ENCODE data around the gene ZNF205. TPM values are rescaled to one million over a fixed set of nuclear protein-coding genes. Genes with fewer than 3 reads are reported as not detected.
"Not testable (repeated sequence)": the region's sequence is repeated elsewhere in the genome, so short reads cannot be mapped to it uniquely, and the experiment has no call there.

Gene ZNF205
- polyA plus RNA-seq, 1 experiment = 3.6 TPM

GRCh38 chr16:3161235-3162018 lies 49.0 kb downstream of the ZNF205 start:
- CTCF ChIA-PET = interaction anchor here (1.2 to 1.6 kb wide), 3 partner anchors 12 to 102 kb away, joined by 3 to 5 read pairs (median 4); no protein-coding TSS in a partner anchor
- no peak overlapping the region for H3K4me3 ChIP-seq (ENCODE audit: low read depth, low read length)
- no peak for DNase-seq (ENCODE audit: low read depth, low spot score)
- H3K27me3 ChIP-seq (ENCODE audit: control insufficient read depth, insufficient read depth, low read length) = no peaks in the 10 kb centered on the region
- TF ChIP-seq, protein P1, sequence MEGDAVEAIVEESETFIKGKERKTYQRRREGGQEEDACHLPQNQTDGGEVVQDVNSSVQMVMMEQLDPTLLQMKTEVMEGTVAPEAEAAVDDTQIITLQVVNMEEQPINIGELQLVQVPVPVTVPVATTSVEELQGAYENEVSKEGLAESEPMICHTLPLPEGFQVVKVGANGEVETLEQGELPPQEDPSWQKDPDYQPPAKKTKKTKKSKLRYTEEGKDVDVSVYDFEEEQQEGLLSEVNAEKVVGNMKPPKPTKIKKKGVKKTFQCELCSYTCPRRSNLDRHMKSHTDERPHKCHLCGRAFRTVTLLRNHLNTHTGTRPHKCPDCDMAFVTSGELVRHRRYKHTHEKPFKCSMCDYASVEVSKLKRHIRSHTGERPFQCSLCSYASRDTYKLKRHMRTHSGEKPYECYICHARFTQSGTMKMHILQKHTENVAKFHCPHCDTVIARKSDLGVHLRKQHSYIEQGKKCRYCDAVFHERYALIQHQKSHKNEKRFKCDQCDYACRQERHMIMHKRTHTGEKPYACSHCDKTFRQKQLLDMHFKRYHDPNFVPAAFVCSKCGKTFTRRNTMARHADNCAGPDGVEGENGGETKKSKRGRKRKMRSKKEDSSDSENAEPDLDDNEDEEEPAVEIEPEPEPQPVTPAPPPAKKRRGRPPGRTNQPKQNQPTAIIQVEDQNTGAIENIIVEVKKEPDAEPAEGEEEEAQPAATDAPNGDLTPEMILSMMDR (IDR thresholded peaks at IDR 0.05; ENCODE audit: low read depth, low read length) = no peak
- POLR2A ChIA-PET = no interaction called here
- no peaks in the 10 kb centered on the region; the same call in 1 of the 2 replicates for H3K9me3 ChIP-seq (ENCODE audit: control insufficient read depth, insufficient read depth, low read length)
- H3K27ac ChIP-seq (ENCODE audit: low read depth, low read length) = no peak overlapping the region

DNA sequence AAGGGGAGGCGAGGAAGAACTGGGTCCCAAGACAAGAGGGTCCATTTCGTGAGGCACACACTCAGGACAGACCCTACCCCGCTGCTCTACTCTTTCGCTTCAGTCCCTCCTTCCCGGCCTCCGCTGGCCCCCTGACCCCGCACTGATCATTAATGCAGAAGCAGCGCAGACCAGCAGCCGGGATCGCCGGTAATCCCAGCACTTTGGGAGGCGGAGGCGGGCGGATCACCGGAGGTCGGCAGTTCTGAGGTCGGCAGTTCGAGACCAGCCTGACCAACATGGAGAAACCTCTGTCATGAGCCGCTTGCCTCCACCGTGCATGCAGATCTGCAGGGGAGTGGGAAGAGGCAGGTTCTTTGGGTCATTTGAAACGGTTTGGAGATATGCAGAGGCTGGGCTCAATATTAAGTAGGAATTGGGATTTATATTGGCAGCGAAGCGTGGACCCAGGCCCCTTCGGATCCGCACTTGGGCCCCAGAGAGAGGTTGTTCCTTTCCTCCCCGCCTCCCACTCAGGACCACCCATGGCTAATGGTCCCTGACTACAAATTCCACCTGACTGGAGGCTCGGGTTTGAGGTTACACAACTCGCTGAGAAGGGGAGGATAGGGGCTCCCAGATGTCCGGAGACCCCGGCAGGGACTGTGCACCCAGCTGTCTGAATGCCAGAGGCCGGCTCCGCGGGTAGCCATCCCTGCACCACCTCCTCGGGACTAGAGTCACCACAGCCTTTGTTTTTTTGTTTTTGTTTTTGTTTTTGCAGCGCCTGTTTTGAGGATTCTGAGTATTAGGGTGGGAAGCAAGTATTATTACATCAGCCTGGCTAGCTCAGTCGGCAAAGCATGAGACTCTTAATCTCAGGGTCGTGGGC lies 52.0 kb downstream of the ZNF205 start:
- Histone ChIP-seq H3K27me3 (ENCODE audit: control insufficient read depth, insufficient read depth, low read length) (peaks cover 15% of the 10 kb centered on the region), H3K27ac (ENCODE audit: low read depth, low read length) (no peak overlapping the region), H3K4me3 (ENCODE audit: low read depth, low read length) (no peak overlapping the region), H3K9me3 (ENCODE audit: control insufficient read depth, insufficient read depth, low read length) (no peaks in the 10 kb centered on the region; the same call in 1 of the 2 replicates)
- TF ChIP-seq, protein P1 (IDR thresholded peaks at IDR 0.05; ENCODE audit: low read depth, low read length) = no peak
- ChIA-PET CTCF (interaction anchor here (0.9 to 1.2 kb wide), 3 partner anchors 105 to 137 kb away, joined by 3 to 4 read pairs (median 3); no protein-coding TSS in a partner anchor), POLR2A (no interaction called here)
- DNase-seq (ENCODE audit: low read depth, low spot score) = no peak

GRCh38 chr16:3165111-3165822 lies 52.9 kb downstream of the ZNF205 start:
- no peak overlapping the region for H3K4me3 ChIP-seq (ENCODE audit: low read depth, low read length)
- no peak overlapping the region for H3K27ac ChIP-seq (ENCODE audit: low read depth, low read length)
- peaks cover 24% of the 10 kb centered on the region for H3K27me3 ChIP-seq (ENCODE audit: control insufficient read depth, insufficient read depth, low read length)
- ChIA-PET POLR2A (interaction anchor here (1.0 kb wide), 1 partner anchor 107 kb away, joined by 3 read pairs; no protein-coding TSS in a partner anchor), CTCF (interaction anchor here (0.9 to 1.2 kb wide), 3 partner anchors 106 to 133 kb away, joined by 3 to 4 read pairs (median 4); no protein-coding TSS in a partner anchor)
- no peaks in the 10 kb centered on the region; the same call in 1 of the 2 replicates for H3K9me3 ChIP-seq (ENCODE audit: control insufficient read depth, insufficient read depth, low read length)
- no peak for DNase-seq (ENCODE audit: low read depth, low spot score)
- TF ChIP-seq, protein P1 (IDR thresholded peaks at IDR 0.05; ENCODE audit: low read depth, low read length) = no peak

DNA sequence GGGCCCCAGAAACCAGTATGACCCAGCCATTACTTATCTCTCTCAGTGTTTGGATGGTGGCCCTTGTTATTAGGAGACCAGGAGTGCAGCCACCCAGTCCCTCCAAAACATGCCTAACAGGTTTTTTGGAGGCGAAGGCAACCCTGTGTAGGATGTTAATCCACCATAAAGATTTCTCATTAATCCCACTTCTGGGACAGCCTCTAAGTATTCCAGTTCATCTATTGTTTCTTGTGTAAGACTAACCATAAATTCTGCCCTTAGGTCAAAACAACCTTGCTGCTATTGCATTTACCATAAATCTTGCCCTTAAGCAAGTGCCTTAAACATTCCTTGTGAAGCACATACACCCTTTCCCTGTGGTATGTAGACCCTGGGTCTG lies 54.1 kb downstream of the ZNF205 start:
- Histone ChIP-seq H3K27me3 (ENCODE audit: control insufficient read depth, insufficient read depth, low read length) (peaks cover 36% of the 10 kb centered on the region), H3K4me3 (ENCODE audit: low read depth, low read length) (no peak overlapping the region), H3K9me3 (ENCODE audit: control insufficient read depth, insufficient read depth, low read length) (no peaks in the 10 kb centered on the region; the same call in 1 of the 2 replicates), H3K27ac (ENCODE audit: low read depth, low read length) (no peak overlapping the region)
- no peak for DNase-seq (ENCODE audit: low read depth, low spot score)
- ChIA-PET POLR2A (interaction anchor here (1.0 kb wide), 1 partner anchor 108 kb away, joined by 3 read pairs; no protein-coding TSS in a partner anchor), CTCF (interaction anchor here (0.7 to 1.0 kb wide), 3 partner anchors 16 to 135 kb away, joined by 3 to 5 read pairs (median 4); no protein-coding TSS in a partner anchor)
- TF ChIP-seq, protein P1 (IDR thresholded peaks at IDR 0.05; ENCODE audit: low read depth, low read length) = no peak

- H3K27ac ChIP-seq (ENCODE audit: low read depth, low read length); POLR2A ChIA-PET; H3K9me3 ChIP-seq (ENCODE audit: control insufficient read depth, insufficient read depth, low read length); H3K4me3 ChIP-seq (ENCODE audit: low read depth, low read length); DNase-seq (ENCODE audit: low read depth, low spot score): not testable (repeated sequence)
- CTCF ChIA-PET = interaction anchor here (1.8 kb wide), 1 partner anchor 37 kb away, joined by 5 read pairs; no protein-coding TSS in a partner anchor
- H3K27me3 ChIP-seq (ENCODE audit: control insufficient read depth, insufficient read depth, low read length) = peaks cover 47% of the 10 kb centered on the region
These were observed 56.3 kb downstream of the ZNF205 start for GRCh38 chr16:3168729-3169128.

Measured in AG04450 (cell line).